B cell (primary cell): Measurements from ENCODE around the gene KLF16.

Source experiments
- CTCF ChIP-seq: fragments of 200-600 bp; IDR thresholded peaks from one replicate; pipeline ENCODE4 v1.8.0; 2022; ENCODE audit warnings: antibody characterized with exemption, mild to moderate bottlenecking
- EZH2 ChIP-seq: IDR thresholded peaks from 2 replicates; pipeline ENCODE4 v1.6.1; 2012; ENCODE audit warnings: borderline replicate concordance, low read depth, mild to moderate bottlenecking, moderate library complexity, low read length; ENCODE audit not compliant: insufficient read depth, poor library complexity, severe bottlenecking

- TF ChIP-seq CTCF: no peak
- TF ChIP-seq EZH2: no peak
These were observed 5.6 kb upstream of the KLF16 start for GRCh38 chr19:1868971-1869370.
